PFSK-1 (cell line): ENCODE data around the gene MYNN.

ENCODE experiments used
- FOXP2 ChIP-seq: optimal IDR thresholded peaks from 2 replicates; pipeline ENCODE3; 2011; ENCODE audit warnings: borderline replicate concordance, control low read depth, inconsistent platforms; ENCODE audit not compliant: insufficient read depth; ENCODE audit errors: extremely low read length, extremely low read depth
- POLR2AphosphoS5 ChIP-seq: IDR thresholded peaks from 2 replicates; pipeline ENCODE4 v1.6.1; 2012; ENCODE audit warnings: low read depth, mild to moderate bottlenecking, control low read depth, low read length, moderate library complexity
- SIN3A ChIP-seq: IDR thresholded peaks from 2 replicates; pipeline ENCODE4 v1.6.1; 2012; ENCODE audit warnings: mild to moderate bottlenecking, low read length, moderate library complexity, borderline replicate concordance; ENCODE audit not compliant: insufficient read depth
- TAF1 ChIP-seq: IDR thresholded peaks from 2 replicates; pipeline ENCODE4 v1.6.1; 2012; ENCODE audit warnings: low read length, control low read depth, borderline replicate concordance; ENCODE audit not compliant: insufficient read depth
- TF ChIP-seq, protein P1 (sequence below), 2 experiments: IDR thresholded peaks; 2 replicates each; pipeline versions ENCODE4 v1.6.1 to v1.8.0; 2011 to 2012; ENCODE audit warnings: low read depth in 2 of 2, low read length in 2 of 2, control low read depth in 1 of 2, inconsistent platforms in 1 of 2, mild to moderate bottlenecking in 1 of 2, moderate library complexity in 1 of 2; ENCODE audit not compliant: insufficient read depth in 1 of 2

The MYNN gene

DNA sequence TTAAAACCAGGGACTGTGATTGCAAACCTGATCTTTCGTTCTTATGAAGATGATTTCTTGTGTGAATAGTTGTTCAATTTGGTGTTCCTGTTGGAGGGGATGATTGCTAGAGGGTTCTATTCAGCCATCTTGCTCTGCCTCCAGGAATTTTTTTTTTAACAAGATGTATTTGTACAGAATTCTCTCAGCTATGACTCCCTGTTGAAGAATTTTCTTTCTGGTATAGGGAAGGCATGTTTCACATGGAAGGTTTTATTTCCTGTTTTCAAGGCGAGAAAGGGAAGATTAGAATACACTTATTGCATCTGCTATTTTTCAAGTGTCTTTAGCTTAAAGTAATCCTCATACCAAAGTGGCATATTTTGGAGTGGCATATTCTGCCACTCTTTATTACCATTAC lies 45.1 kb downstream of the MYNN start:
- no peak for TF ChIP-seq SIN3A
- no peak for TF ChIP-seq TAF1
- TF ChIP-seq, protein P1, sequence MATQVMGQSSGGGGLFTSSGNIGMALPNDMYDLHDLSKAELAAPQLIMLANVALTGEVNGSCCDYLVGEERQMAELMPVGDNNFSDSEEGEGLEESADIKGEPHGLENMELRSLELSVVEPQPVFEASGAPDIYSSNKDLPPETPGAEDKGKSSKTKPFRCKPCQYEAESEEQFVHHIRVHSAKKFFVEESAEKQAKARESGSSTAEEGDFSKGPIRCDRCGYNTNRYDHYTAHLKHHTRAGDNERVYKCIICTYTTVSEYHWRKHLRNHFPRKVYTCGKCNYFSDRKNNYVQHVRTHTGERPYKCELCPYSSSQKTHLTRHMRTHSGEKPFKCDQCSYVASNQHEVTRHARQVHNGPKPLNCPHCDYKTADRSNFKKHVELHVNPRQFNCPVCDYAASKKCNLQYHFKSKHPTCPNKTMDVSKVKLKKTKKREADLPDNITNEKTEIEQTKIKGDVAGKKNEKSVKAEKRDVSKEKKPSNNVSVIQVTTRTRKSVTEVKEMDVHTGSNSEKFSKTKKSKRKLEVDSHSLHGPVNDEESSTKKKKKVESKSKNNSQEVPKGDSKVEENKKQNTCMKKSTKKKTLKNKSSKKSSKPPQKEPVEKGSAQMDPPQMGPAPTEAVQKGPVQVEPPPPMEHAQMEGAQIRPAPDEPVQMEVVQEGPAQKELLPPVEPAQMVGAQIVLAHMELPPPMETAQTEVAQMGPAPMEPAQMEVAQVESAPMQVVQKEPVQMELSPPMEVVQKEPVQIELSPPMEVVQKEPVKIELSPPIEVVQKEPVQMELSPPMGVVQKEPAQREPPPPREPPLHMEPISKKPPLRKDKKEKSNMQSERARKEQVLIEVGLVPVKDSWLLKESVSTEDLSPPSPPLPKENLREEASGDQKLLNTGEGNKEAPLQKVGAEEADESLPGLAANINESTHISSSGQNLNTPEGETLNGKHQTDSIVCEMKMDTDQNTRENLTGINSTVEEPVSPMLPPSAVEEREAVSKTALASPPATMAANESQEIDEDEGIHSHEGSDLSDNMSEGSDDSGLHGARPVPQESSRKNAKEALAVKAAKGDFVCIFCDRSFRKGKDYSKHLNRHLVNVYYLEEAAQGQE (IDR thresholded peaks at IDR 0.05; ENCODE audit: insufficient read depth in 1 of 2, low read depth in 2 of 2, low read length in 2 of 2) = no peak
- no peak for TF ChIP-seq POLR2AphosphoS5
- no peak for TF ChIP-seq FOXP2

DNA sequence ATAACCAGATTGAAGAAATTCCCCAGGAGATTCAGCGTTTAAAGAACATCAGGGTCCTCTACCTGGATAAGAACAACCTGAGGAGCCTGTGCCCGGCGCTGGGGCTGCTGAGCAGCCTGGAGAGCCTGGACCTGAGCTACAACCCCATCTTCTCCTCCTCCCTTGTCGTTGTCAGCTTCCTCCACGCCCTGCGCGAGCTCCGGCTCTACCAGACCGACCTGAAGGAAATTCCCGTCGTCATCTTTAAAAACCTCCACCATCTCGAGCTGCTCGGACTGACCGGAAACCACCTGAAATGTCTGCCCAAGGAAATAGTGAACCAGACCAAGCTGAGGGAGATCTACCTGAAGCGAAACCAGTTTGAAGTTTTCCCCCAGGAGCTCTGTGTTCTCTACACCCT lies 48.9 kb downstream of the MYNN start:
- TF ChIP-seq POLR2AphosphoS5 = no peak
- TF ChIP-seq SIN3A = no peak
- TF ChIP-seq TAF1 = no peak
- TF ChIP-seq, protein P1 (IDR thresholded peaks at IDR 0.05; ENCODE audit: insufficient read depth in 1 of 2, low read depth in 2 of 2, low read length in 2 of 2) = no peak
- TF ChIP-seq FOXP2 = no peak

DNA sequence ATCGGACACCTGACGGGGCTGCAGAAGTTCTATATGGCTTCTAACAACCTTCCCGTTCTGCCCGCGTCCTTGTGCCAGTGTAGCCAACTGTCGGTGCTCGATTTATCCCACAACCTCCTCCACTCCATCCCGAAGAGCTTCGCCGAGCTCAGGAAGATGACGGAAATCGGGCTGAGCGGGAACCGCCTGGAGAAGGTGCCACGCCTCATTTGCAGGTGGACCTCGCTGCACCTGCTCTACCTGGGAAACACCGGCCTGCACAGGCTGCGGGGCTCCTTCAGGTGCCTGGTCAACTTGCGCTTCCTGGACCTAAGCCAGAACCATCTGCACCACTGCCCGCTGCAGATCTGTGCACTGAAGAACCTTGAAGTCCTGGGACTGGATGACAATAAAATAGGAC lies 49.3 kb downstream of the MYNN start:
- no peak for TF ChIP-seq TAF1
- no peak for TF ChIP-seq SIN3A
- no peak for TF ChIP-seq FOXP2
- TF ChIP-seq POLR2AphosphoS5 = no peak
- TF ChIP-seq, protein P1 (IDR thresholded peaks at IDR 0.05; ENCODE audit: insufficient read depth in 1 of 2, low read depth in 2 of 2, low read length in 2 of 2) = no peak

DNA sequence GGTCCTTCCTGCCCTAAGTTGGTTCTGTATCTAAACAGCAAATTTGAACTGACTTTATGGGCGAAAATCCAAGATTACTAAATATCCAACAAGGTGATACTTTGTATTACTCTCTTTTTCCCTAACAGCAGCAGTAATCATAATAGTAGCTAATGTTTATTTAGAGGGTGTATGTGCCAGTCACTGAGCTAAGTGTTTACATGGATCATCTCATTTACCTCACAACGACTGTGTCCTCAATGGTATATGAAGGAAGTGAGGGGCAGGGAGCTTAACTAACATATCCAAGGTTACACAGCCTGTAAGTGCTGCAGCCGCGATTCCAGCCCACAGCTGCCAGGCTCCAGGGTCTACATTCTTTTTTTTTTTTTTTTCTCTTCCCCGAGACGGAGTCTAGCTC lies 49.8 kb downstream of the MYNN start:
- no peak for TF ChIP-seq POLR2AphosphoS5
- TF ChIP-seq TAF1 = no peak
- TF ChIP-seq, protein P1 (IDR thresholded peaks at IDR 0.05; ENCODE audit: insufficient read depth in 1 of 2, low read depth in 2 of 2, low read length in 2 of 2) = no peak
- TF ChIP-seq FOXP2 = no peak
- no peak for TF ChIP-seq SIN3A

DNA sequence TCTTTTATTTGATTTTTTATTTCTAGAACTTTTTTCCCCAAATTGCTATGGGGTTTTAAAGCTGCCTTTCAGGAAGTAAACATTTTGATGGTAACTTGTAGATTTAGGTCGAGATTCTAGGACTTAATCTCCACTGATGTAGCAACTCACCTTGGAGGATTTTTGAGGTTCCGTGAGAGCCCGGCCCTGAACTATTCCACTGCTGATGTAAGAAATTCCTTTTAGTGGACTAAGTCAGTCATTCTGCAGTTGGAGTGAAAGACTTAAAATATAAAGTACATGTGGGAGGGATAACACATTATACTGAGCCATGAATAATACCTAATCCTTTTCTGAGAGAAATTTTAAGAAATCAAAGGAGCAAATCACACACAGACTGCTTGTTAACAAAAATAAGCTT lies 52.1 kb downstream of the MYNN start:
- no peak for TF ChIP-seq POLR2AphosphoS5
- no peak for TF ChIP-seq SIN3A
- TF ChIP-seq, protein P1 (IDR thresholded peaks at IDR 0.05; ENCODE audit: insufficient read depth in 1 of 2, low read depth in 2 of 2, low read length in 2 of 2) = no peak
- no peak for TF ChIP-seq TAF1
- TF ChIP-seq FOXP2 = no peak
